UCSD-AML1 (cell line): ENCODE results near the gene CDKN2AIP.

ENCODE experiments used
- DNase-seq: peaks from one replicate; lab custom pipeline; 2025; ENCODE audit not compliant: unreplicated experiment; lab: John Stamatoyannopoulos, UW

CDKN2AIP gene

DNA sequence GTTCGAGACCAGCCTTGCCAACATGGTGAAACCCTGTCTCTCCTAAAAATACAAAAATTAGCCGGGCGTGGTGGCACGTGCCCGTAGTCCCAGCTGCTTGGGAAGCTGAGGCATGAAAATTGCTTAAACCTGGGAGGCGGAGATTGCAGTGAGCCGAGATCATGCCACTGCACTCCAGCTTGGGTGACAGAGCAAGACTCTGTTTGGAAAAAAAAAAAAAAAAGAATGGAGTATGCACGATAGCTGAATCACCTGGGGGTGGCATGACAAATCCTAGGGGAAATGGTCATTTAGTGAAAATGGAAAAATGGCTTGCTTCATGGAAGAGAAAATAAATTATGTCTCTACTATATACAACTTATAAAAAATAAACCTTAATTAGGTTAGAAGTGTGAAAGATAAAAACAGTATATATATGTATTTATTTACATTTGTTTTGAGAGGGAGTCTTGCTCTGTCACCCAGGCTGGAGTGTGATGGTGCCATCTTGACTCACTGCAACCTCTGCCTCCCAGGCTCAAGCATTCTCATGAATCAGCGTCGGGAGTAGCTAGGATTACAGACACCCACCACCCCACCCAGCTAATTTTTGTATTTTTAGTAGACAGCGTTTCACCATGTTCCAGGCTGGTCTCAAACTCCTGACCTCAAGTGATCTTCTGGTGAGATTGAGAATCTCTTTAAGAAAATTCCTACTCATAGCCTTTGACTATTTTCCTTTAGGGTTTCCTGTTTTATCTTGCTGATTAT is 41.1 kb downstream of the CDKN2AIP start:
- no peak for DNase-seq

- no peak for DNase-seq
These were observed 48.4 kb downstream of the CDKN2AIP start for GRCh38 chr4:183492791-183493222.

DNA sequence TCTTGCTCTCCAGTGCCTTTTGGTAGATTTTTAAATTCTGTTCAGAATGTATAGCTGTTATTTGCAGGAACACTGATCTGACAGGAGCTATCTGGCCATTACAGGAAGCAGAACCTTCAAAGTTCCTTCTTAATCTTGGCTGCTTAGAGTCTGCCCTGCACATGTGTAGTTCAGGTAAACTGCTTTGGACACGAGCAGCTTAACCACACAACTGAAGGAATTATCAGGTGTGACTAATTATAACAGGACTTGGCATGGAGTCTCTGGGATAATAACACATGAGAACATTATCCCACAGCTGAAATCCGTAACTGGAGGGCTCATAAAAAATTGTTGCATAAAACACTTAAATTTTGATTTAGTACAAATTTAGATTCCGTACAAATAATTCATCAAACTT is 48.8 kb downstream of the CDKN2AIP start:
- DNase-seq: no peak

DNA sequence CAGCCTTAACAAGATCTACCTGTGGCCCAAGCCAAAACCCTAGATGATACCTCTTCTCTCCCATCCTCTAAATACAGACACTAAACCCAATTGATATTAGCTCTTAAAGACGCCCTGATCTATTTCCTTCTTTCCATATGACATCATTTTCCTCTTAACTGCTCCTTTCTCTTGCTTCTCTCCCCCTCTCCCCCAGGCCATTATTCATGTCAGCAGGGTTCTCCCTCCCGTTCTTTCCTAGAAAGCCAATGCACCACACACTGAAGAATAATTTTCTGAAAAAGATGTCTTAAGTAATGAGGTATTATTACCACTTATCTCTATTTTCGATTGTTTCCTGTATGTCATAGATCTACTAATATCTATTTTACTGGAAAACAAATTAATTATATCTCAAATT is 50.7 kb downstream of the CDKN2AIP start:
- no peak for DNase-seq
